Measurements from ENCODE around the gene SHISA7.
"Not testable (repeated sequence)": the region's sequence is repeated elsewhere in the genome, so short reads cannot be mapped to it uniquely, and the experiment has no call there.

Gene SHISA7

GRCh38 chr19:55419103-55419502 is 24.0 kb downstream of the SHISA7 start:
- no peak for TF ChIP-seq CTCF (IDR thresholded peaks at IDR 0.05; ENCODE audit: borderline replicate concordance, control extremely low read depth, extremely low read depth, insufficient read depth, missing control alignments)
- in situ Hi-C loops (cut with MboI; ENCODE audit: low sequenced_read_pairs, unreplicated experiment), result no loop called here
- no peak for DNase-seq (ENCODE audit: low spot score)

- DNase-seq (ENCODE audit: low spot score), result peak; percentile 77
- in situ Hi-C loops (cut with MboI; ENCODE audit: low sequenced_read_pairs, unreplicated experiment), result no loop called here
- TF ChIP-seq CTCF (IDR thresholded peaks at IDR 0.05; ENCODE audit: borderline replicate concordance, control extremely low read depth, extremely low read depth, insufficient read depth, missing control alignments), result peak; percentile 69
Measured at GRCh38 chr19:55418185-55418584, 24.9 kb downstream of the SHISA7 start.

- in situ Hi-C loops (cut with MboI; ENCODE audit: low sequenced_read_pairs, unreplicated experiment), result no loop called here
- no peak for DNase-seq (ENCODE audit: low spot score)
Measured at GRCh38 chr19:55410168-55410567, 32.9 kb downstream of the SHISA7 start.

GRCh38 chr19:55409179-55409578 is 33.9 kb downstream of the SHISA7 start:
- in situ Hi-C loops (cut with MboI; ENCODE audit: low sequenced_read_pairs, unreplicated experiment); DNase-seq (ENCODE audit: low spot score): not testable (repeated sequence)

More at GRCh38 chr19:55410168-55410567, 32.9 kb downstream of the SHISA7 start:
- no peak for TF ChIP-seq CTCF (IDR thresholded peaks at IDR 0.05; ENCODE audit: borderline replicate concordance, control extremely low read depth, extremely low read depth, insufficient read depth, missing control alignments)

GRCh38 chr19:55408533-55408872 is 34.6 kb downstream of the SHISA7 start:
- TF ChIP-seq CTCF (IDR thresholded peaks at IDR 0.05; ENCODE audit: borderline replicate concordance, control extremely low read depth, extremely low read depth, insufficient read depth, missing control alignments), result no peak
- no peak for DNase-seq (ENCODE audit: low spot score)
- in situ Hi-C loops (cut with MboI; ENCODE audit: low sequenced_read_pairs, unreplicated experiment), result no loop called here

- no peak for TF ChIP-seq CTCF (IDR thresholded peaks at IDR 0.05; ENCODE audit: borderline replicate concordance, control extremely low read depth, extremely low read depth, insufficient read depth, missing control alignments)
- peak; percentile 98 for DNase-seq (ENCODE audit: low spot score)
- in situ Hi-C loops (cut with MboI; ENCODE audit: low sequenced_read_pairs, unreplicated experiment), result no loop called here
Measured at GRCh38 chr19:55407800-55408532, 35.1 kb downstream of the SHISA7 start.

- DNase-seq (ENCODE audit: low spot score); in situ Hi-C loops (cut with MboI; ENCODE audit: low sequenced_read_pairs, unreplicated experiment): not testable (repeated sequence)
Measured at GRCh38 chr19:55407550-55407799, 35.6 kb downstream of the SHISA7 start, which contains the start of gene UBE2S. Gene UBE2S, minus strand, starts transcription at chr19:55407788. Its CDS starts 199 bp downstream, at chr19:55407589.

Data from GM13976 (cell line).